ENCODE data around the gene CCDC57. TPM values are rescaled to one million over a fixed set of nuclear protein-coding genes. Genes with fewer than 3 reads are reported as not detected.

The CCDC57 gene
- total RNA-seq, 1 experiment from 2014 or later, result 36.6 TPM

- H3F3A ChIP-seq (ENCODE audit: low read length, unreplicated experiment), result no peaks in the 10 kb centered on the region
- ATAC-seq (no peak), DNase-seq (no peak)
- no peaks in the 10 kb centered on the region for H3K27me3 ChIP-seq (ENCODE audit: low read length)
- H3K79me2 ChIP-seq (ENCODE audit: low read length), result no peaks in the 10 kb centered on the region
- no peak overlapping the region for H2AFZ ChIP-seq (ENCODE audit: low read length)
- no peak overlapping the region for H3K27ac ChIP-seq (ENCODE audit: low read length)
- intact Hi-C loops (cut with micrococcal nuclease), result no loop called here
- TF ChIP-seq EZH2 (IDR thresholded peaks at IDR 0.05; ENCODE audit: low read length, unreplicated experiment) (no peak), CTCF (conservative IDR thresholded peaks at IDR 0.05; ENCODE audit: low read depth, low read length) (no peak), EZH2phosphoT487 (IDR thresholded peaks at IDR 0.05; ENCODE audit: borderline replicate concordance, low read length) (no peak)
- no peaks in the 10 kb centered on the region for H3K4me1 ChIP-seq (ENCODE audit: insufficient read depth, low read length)
- no peaks in the 10 kb centered on the region for H3K9me2 ChIP-seq (replicated peaks; ENCODE audit: low read length)
- CTCF ChIA-PET, result no interaction called here
- POLR2A ChIA-PET (ENCODE audit: unreplicated experiment), result no interaction called here
- H3K9ac ChIP-seq (ENCODE audit: low read length), result no peak overlapping the region
- no peaks in the 10 kb centered on the region for H4K20me1 ChIP-seq (ENCODE audit: low read length)
- peaks cover 49% of the 10 kb centered on the region for H3K36me3 ChIP-seq (ENCODE audit: low read depth, low read length)
- H3K9me3 ChIP-seq (ENCODE audit: low read length), result no peaks in the 10 kb centered on the region
- no peak overlapping the region for H3K4me2 ChIP-seq (ENCODE audit: low read length)
- no peak overlapping the region for H3K4me3 ChIP-seq (ENCODE audit: low read length)
- BruUV-seq (replicated peaks), result no TSS peak
These were observed 133.5 kb downstream of the CCDC57 start for GRCh38 chr17:82079001-82079677.

GRCh38 chr17:82078433-82078832 lies 134.2 kb downstream of the CCDC57 start:
- ATAC-seq, result no peak
- H3K4me2 ChIP-seq (ENCODE audit: low read length), result no peak overlapping the region
- no peak for TF ChIP-seq EZH2phosphoT487 (IDR thresholded peaks at IDR 0.05; ENCODE audit: borderline replicate concordance, low read length)
- no peak for TF ChIP-seq CTCF (conservative IDR thresholded peaks at IDR 0.05; ENCODE audit: low read depth, low read length)
- no peak for TF ChIP-seq EZH2 (IDR thresholded peaks at IDR 0.05; ENCODE audit: low read length, unreplicated experiment)
- H3K9me3 ChIP-seq (ENCODE audit: low read length), result no peaks in the 10 kb centered on the region
- no peak overlapping the region for H2AFZ ChIP-seq (ENCODE audit: low read length)
- no peaks in the 10 kb centered on the region for H3F3A ChIP-seq (ENCODE audit: low read length, unreplicated experiment)
- H3K9ac ChIP-seq (ENCODE audit: low read length), result no peak overlapping the region
- CTCF ChIA-PET, result no interaction called here
- no peaks in the 10 kb centered on the region for H3K79me2 ChIP-seq (ENCODE audit: low read length)
- H3K9me2 ChIP-seq (replicated peaks; ENCODE audit: low read length), result no peaks in the 10 kb centered on the region
- no peaks in the 10 kb centered on the region for H3K27me3 ChIP-seq (ENCODE audit: low read length)
- intact Hi-C loops (cut with micrococcal nuclease), result no loop called here
- BruUV-seq (replicated peaks), result no TSS peak
- H3K4me1 ChIP-seq (ENCODE audit: insufficient read depth, low read length), result no peaks in the 10 kb centered on the region
- H4K20me1 ChIP-seq (ENCODE audit: low read length), result no peaks in the 10 kb centered on the region
- POLR2A ChIA-PET (ENCODE audit: unreplicated experiment), result no interaction called here
- no peak for DNase-seq
- H3K36me3 ChIP-seq (ENCODE audit: low read depth, low read length), result peaks cover 42% of the 10 kb centered on the region
- no peak overlapping the region for H3K4me3 ChIP-seq (ENCODE audit: low read length)
- H3K27ac ChIP-seq (ENCODE audit: low read length), result no peak overlapping the region

- no peak overlapping the region for H3K27ac ChIP-seq (ENCODE audit: low read length)
- no peaks in the 10 kb centered on the region for H3K27me3 ChIP-seq (ENCODE audit: low read length)
- POLR2A ChIA-PET (ENCODE audit: unreplicated experiment), result interaction anchor here (0.7 kb wide), 1 partner anchor 40 kb away, joined by 3 read pairs; no protein-coding TSS in a partner anchor
- no peak overlapping the region for H3K4me3 ChIP-seq (ENCODE audit: low read length)
- no peaks in the 10 kb centered on the region for H4K20me1 ChIP-seq (ENCODE audit: low read length)
- no peaks in the 10 kb centered on the region for H3K9me3 ChIP-seq (ENCODE audit: low read length)
- intact Hi-C loops (cut with micrococcal nuclease), result no loop called here
- TF ChIP-seq EZH2 (IDR thresholded peaks at IDR 0.05; ENCODE audit: low read length, unreplicated experiment) (no peak), CTCF (conservative IDR thresholded peaks at IDR 0.05; ENCODE audit: low read depth, low read length) (no peak), EZH2phosphoT487 (IDR thresholded peaks at IDR 0.05; ENCODE audit: borderline replicate concordance, low read length) (no peak)
- no peak overlapping the region for H2AFZ ChIP-seq (ENCODE audit: low read length)
- H3K36me3 ChIP-seq (ENCODE audit: low read depth, low read length), result peaks cover 36% of the 10 kb centered on the region
- H3K9ac ChIP-seq (ENCODE audit: low read length), result no peak overlapping the region
- no peak overlapping the region for H3K4me2 ChIP-seq (ENCODE audit: low read length)
- no peaks in the 10 kb centered on the region for H3K79me2 ChIP-seq (ENCODE audit: low read length)
- no TSS peak for BruUV-seq (replicated peaks)
- no peak for DNase-seq
- H3K9me2 ChIP-seq (replicated peaks; ENCODE audit: low read length), result no peaks in the 10 kb centered on the region
- no peaks in the 10 kb centered on the region for H3K4me1 ChIP-seq (ENCODE audit: insufficient read depth, low read length)
- no peak for ATAC-seq
- no peaks in the 10 kb centered on the region for H3F3A ChIP-seq (ENCODE audit: low read length, unreplicated experiment)
- CTCF ChIA-PET, result no interaction called here
These were observed 134.9 kb downstream of the CCDC57 start for GRCh38 chr17:82077617-82078358.
